Vagina (tissue), 2 donors: ENCODE data around the gene IL6. TPM values are rescaled to one million over a fixed set of nuclear protein-coding genes. Genes with fewer than 3 reads are reported as not detected.
"Not testable (repeated sequence)": the region's sequence is repeated elsewhere in the genome, so short reads cannot be mapped to it uniquely, and the experiment has no call there.

ENCODE experiments used
- DNase-seq, 2 donors: peaks; one replicate each; pipeline ENCODE4 v3.0.0-alpha.2; 2017; ENCODE audit errors: extremely low spot score in 2 of 2
- H3K27ac ChIP-seq: fragments of 200-600 bp; sonication (generic); one replicate; pipeline ENCODE4 v1.5.1; 2019
- H3K27me3 ChIP-seq: fragments of 200-600 bp; sonication (generic); one replicate; pipeline ENCODE4 v1.5.1; 2019
- H3K36me3 ChIP-seq, 2 donors: fragments of 200-600 bp; sonication (generic); one replicate each; pipeline ENCODE4 v1.5.1; 2017 to 2019
- H3K4me1 ChIP-seq: fragments of 200-600 bp; sonication (generic); one replicate; pipeline ENCODE4 v1.5.1; 2019
- H3K4me3 ChIP-seq, 2 donors: fragments of 200-600 bp; sonication (generic); 1 replicate in 1 of 2; 2 replicates in 1 of 2; pipeline ENCODE4 v1.5.1; 2016 to 2019
- H3K9me3 ChIP-seq: fragments of 200-600 bp; sonication (generic); one replicate; pipeline ENCODE4 v1.5.1; 2019
- POLR2A ChIP-seq, 2 donors: fragments of 450-650 bp; IDR thresholded peaks; one replicate each; pipeline ENCODE4 v1.6.1; 2017; ENCODE audit warnings: antibody characterized with exemption in 2 of 2, mild to moderate bottlenecking in 2 of 2, moderate library complexity in 2 of 2
- POLR2AphosphoS5 ChIP-seq, 2 donors: sonication (generic); formaldehyde crosslinking; IDR thresholded peaks; one replicate each; pipeline ENCODE4 v1.9.0; 2017; ENCODE audit warnings: antibody characterized with exemption in 2 of 2, mild to moderate bottlenecking in 2 of 2, low read depth in 1 of 2; ENCODE audit not compliant: insufficient read depth in 1 of 2
- intact Hi-C: fragments of 100-400 bp; cut with DNase I; formaldehyde crosslinking; loops from one replicate; pipeline ENCODE4 v1.15.1; 2023
- total RNA-seq: library from RNA; depleted of rRNA; stranded (reverse); fragments of >200 nt; gene quantifications from one replicate; pipeline ENCODE4 v1.2.3, GENCODE V29; 2016
- TF ChIP-seq, protein P1 (sequence below), 3 experiments: fragments of 450-650 bp in 2 of 3; fragments of 200-600 bp in 1 of 3; sonication (generic) in 1 of 3; IDR thresholded peaks; one replicate each; pipeline ENCODE4 v1.5.1; 2017 to 2019; ENCODE audit warnings: antibody characterized with exemption in 3 of 3, mild to moderate bottlenecking in 2 of 3, moderate library complexity in 2 of 3

The IL6 gene
- 12.0 TPM for total RNA-seq

DNA sequence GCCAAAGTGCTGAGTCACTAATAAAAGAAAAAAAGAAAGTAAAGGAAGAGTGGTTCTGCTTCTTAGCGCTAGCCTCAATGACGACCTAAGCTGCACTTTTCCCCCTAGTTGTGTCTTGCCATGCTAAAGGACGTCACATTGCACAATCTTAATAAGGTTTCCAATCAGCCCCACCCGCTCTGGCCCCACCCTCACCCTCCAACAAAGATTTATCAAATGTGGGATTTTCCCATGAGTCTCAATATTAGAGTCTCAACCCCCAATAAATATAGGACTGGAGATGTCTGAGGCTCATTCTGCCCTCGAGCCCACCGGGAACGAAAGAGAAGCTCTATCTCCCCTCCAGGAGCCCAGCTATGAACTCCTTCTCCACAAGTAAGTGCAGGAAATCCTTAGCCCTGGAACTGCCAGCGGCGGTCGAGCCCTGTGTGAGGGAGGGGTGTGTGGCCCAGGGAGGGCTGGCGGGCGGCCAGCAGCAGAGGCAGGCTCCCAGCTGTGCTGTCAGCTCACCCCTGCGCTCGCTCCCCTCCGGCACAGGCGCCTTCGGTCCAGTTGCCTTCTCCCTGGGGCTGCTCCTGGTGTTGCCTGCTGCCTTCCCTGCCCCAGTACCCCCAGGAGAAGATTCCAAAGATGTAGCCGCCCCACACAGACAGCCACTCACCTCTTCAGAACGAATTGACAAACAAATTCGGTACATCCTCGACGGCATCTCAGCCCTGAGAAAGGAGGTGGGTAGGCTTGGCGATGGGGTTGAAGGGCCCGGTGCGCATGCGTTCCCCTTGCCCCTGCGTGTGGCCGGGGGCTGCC is at the start of gene IL6:
IL6 (plus strand) TSS at position 294 of the 807 bp plus-strand sequence; CDS start at position 357, 63 bp downstream.
- H3K4me1 ChIP-seq: peaks cover 10% of the 10 kb centered on the region

GRCh38 chr7:22677263-22677662 is 49.7 kb upstream of the IL6 start:
- not testable (repeated sequence) for H3K4me3 ChIP-seq, H3K27me3 ChIP-seq, H3K27ac ChIP-seq, DNase-seq, H3K36me3 ChIP-seq, H3K4me1 ChIP-seq, H3K9me3 ChIP-seq
- intact Hi-C loops: loop anchor here (5.0 kb wide), 1 partner anchor 1255 kb away; no protein-coding TSS in a partner anchor

More for the DNA sequence above, at the start of gene IL6:
- Histone ChIP-seq H3K27me3 (no peaks in the 10 kb centered on the region), H3K4me3 (peak within 1 kb of the TSS; percentile 35 to 37), H3K36me3 (no peaks in the 10 kb centered on the region), H3K27ac (peak within 1 kb of the TSS; percentile 67), H3K9me3 (no peaks in the 10 kb centered on the region)
- TF ChIP-seq, protein P1, sequence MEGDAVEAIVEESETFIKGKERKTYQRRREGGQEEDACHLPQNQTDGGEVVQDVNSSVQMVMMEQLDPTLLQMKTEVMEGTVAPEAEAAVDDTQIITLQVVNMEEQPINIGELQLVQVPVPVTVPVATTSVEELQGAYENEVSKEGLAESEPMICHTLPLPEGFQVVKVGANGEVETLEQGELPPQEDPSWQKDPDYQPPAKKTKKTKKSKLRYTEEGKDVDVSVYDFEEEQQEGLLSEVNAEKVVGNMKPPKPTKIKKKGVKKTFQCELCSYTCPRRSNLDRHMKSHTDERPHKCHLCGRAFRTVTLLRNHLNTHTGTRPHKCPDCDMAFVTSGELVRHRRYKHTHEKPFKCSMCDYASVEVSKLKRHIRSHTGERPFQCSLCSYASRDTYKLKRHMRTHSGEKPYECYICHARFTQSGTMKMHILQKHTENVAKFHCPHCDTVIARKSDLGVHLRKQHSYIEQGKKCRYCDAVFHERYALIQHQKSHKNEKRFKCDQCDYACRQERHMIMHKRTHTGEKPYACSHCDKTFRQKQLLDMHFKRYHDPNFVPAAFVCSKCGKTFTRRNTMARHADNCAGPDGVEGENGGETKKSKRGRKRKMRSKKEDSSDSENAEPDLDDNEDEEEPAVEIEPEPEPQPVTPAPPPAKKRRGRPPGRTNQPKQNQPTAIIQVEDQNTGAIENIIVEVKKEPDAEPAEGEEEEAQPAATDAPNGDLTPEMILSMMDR (IDR thresholded peaks at IDR 0.05): no peak
- TF ChIP-seq POLR2AphosphoS5 (IDR thresholded peaks at IDR 0.05; ENCODE audit: insufficient read depth in 1 of 2, low read depth in 1 of 2): peak in 1 of 2 donors; percentile 70
- intact Hi-C loops: loop anchor here (5.0 kb wide), 1 partner anchor 150 kb away; no protein-coding TSS in a partner anchor
- DNase-seq: peak in 1 of 2 donors; percentile 96

DNA sequence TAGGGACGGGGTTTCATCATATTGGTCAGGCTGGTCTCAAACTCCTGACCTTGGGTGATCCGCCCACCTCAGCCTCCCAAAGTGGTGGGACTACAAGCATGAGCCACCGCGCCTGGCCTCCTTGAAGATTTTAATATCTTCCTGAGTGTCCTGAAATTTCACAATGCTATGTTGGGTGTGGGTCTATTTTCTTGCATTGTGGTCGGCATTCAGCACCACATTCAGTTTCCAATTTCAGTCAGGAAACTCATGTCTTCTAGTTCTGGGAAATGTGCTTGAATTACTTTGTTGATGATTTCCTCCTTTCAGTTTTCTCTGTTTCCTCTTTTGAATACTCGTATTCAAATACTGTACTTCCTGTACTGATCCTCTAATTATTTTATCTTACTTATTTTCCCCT is 49.3 kb upstream of the IL6 start:
- no peaks in the 10 kb centered on the region for H3K36me3 ChIP-seq
- intact Hi-C loops: loop anchor here (5.0 kb wide), 1 partner anchor 1255 kb away; no protein-coding TSS in a partner anchor
- TF ChIP-seq POLR2AphosphoS5 (IDR thresholded peaks at IDR 0.05; ENCODE audit: insufficient read depth in 1 of 2, low read depth in 1 of 2) (no peak), POLR2A (IDR thresholded peaks at IDR 0.05) (no peak)
- TF ChIP-seq, protein P1 (IDR thresholded peaks at IDR 0.05): no peak
- DNase-seq: no peak
- no peaks in the 10 kb centered on the region for H3K4me1 ChIP-seq
- H3K4me3 ChIP-seq: no peak overlapping the region
- no peaks in the 10 kb centered on the region for H3K9me3 ChIP-seq
- H3K27me3 ChIP-seq: no peaks in the 10 kb centered on the region
- no peak overlapping the region for H3K27ac ChIP-seq

GRCh38 chr7:22680482-22680911 is 46.5 kb upstream of the IL6 start:
- intact Hi-C loops: no loop called here
- Histone ChIP-seq H3K4me3 (no peak overlapping the region), H3K27ac (no peak overlapping the region), H3K4me1 (no peaks in the 10 kb centered on the region), H3K9me3 (no peaks in the 10 kb centered on the region), H3K27me3 (no peaks in the 10 kb centered on the region), H3K36me3 (no peaks in the 10 kb centered on the region)
- TF ChIP-seq POLR2A (IDR thresholded peaks at IDR 0.05) (no peak), POLR2AphosphoS5 (IDR thresholded peaks at IDR 0.05; ENCODE audit: insufficient read depth in 1 of 2, low read depth in 1 of 2) (no peak)
- TF ChIP-seq, protein P1 (IDR thresholded peaks at IDR 0.05): no peak
- no peak for DNase-seq

- no peak overlapping the region for H3K27ac ChIP-seq
- no peaks in the 10 kb centered on the region for H3K27me3 ChIP-seq
- no peak overlapping the region for H3K4me3 ChIP-seq
- H3K36me3 ChIP-seq: no peaks in the 10 kb centered on the region
- intact Hi-C loops: no loop called here
- TF ChIP-seq POLR2A (IDR thresholded peaks at IDR 0.05) (no peak), POLR2AphosphoS5 (IDR thresholded peaks at IDR 0.05; ENCODE audit: insufficient read depth in 1 of 2, low read depth in 1 of 2) (no peak)
- TF ChIP-seq, protein P1 (IDR thresholded peaks at IDR 0.05): no peak
- H3K9me3 ChIP-seq: no peaks in the 10 kb centered on the region
- H3K4me1 ChIP-seq: no peaks in the 10 kb centered on the region
- no peak for DNase-seq
Observed at GRCh38 chr7:22681312-22681711, 45.7 kb upstream of the IL6 start.
